SJSA1 (cell line): ENCODE measurements around the gene CR1L. TPM values are rescaled to one million over a fixed set of nuclear protein-coding genes. Genes with fewer than 3 reads are reported as not detected.
"Not testable (repeated sequence)": the region's sequence is repeated elsewhere in the genome, so short reads cannot be mapped to it uniquely, and the experiment has no call there.

Experiments
- DNase-seq, 2 experiments: peaks; one replicate each; pipeline ENCODE4 v3.0.0-alpha.2; 2015 to 2020; ENCODE audit warnings: low spot score in 2 of 2, low read depth in 1 of 2
- H3K27ac ChIP-seq: fragments of 250-450 bp; sonication (Bioruptor Pico); 2 replicates; pipeline ENCODE4 v1.5.1; 2020; ENCODE audit warnings: mild to moderate bottlenecking, moderate library complexity
- H3K27me3 ChIP-seq: fragments of 250-450 bp; sonication (Bioruptor Pico); replicated peaks from 2 replicates; pipeline ENCODE4 v1.5.1; 2020; ENCODE audit warnings: mild to moderate bottlenecking, moderate library complexity
- H3K36me3 ChIP-seq: fragments of 250-450 bp; sonication (Bioruptor Pico); 2 replicates; pipeline ENCODE4 v1.5.1; 2020; ENCODE audit warnings: mild to moderate bottlenecking
- H3K4me1 ChIP-seq: fragments of 250-450 bp; sonication (Bioruptor Pico); replicated peaks from 2 replicates; pipeline ENCODE4 v1.6.1; 2021; ENCODE audit warnings: mild to moderate bottlenecking
- H3K4me3 ChIP-seq: fragments of 250-450 bp; sonication (Bioruptor Pico); 2 replicates; pipeline ENCODE4 v1.5.1; 2020; ENCODE audit warnings: mild to moderate bottlenecking
- H3K9me3 ChIP-seq: fragments of 250-450 bp; sonication (Bioruptor Pico); replicated peaks from 2 replicates; pipeline ENCODE4 v1.5.1; 2020; ENCODE audit warnings: mild to moderate bottlenecking
- total RNA-seq: library from RNA; depleted of rRNA; stranded (reverse); fragments of >200 nt; shearing (Covaris generic); gene quantifications from 2 replicates; pipeline ENCODE4 v1.2.3, GENCODE V29; 2014

Gene CR1L
- total RNA-seq, 1 experiment from 2014 or later: not detected

DNA sequence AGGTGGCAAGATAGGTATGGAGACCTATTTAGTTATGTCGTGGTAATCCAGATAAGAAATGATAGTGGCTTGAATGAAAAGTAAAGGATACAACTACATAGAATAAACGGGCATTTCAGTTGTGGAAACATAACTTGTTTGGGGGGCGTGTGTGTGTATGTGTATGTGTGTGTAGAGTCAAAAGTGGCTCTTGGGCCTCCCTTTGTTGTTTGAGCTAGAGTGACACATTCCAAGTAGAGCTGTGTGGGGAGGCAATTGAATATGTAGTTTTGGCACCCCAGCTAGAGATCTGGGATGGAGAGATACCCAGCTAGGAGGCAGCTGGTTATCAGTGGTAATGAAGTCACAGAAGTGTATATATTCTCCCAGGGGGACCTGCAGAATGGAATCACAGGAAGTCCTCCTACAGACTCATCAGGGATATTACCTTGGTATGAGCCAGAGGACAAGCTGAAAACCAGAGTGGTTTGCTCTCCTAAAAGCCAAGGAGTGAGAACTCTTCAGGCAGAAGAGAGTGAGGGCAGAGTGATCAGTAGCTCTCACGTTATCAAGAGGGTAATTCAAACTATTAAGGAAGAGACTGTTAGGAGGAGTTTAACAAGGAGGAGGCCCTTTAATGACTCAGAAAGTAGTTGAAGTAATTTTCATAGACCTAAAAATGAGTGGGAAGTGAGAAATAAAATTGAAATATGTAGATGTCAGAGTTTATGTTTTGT, 5.1 kb downstream of the CR1L start:
- peaks cover 18% of the 10 kb centered on the region for H3K27me3 ChIP-seq
- H3K4me1 ChIP-seq: peaks cover 4% of the 10 kb centered on the region; the same call in 1 of the 2 replicates
- H3K36me3 ChIP-seq: no peaks in the 10 kb centered on the region
- no peaks in the 10 kb centered on the region for H3K9me3 ChIP-seq
- DNase-seq: no peak
- H3K27ac ChIP-seq: no peak overlapping the region
- no peak overlapping the region for H3K4me3 ChIP-seq

DNA sequence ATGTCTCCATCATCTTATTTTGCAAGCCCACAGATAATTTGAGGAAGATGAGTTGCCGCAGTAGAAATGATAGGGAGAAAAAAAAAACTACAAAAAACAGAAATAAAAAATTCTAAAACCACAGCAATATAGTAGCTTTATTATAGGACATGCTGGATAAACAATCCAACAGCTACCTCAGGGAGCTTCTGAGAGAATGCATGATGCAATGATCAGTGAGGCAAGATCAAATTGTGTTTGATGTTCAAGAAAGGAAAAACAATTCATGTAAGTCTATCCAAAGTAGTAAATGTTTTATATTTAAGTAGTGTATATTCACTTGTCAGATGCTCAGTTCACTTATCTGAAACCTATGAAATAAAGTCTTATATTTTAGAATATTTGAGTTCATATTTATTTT, 6.7 kb downstream of the CR1L start:
- Histone ChIP-seq H3K36me3 (no peaks in the 10 kb centered on the region), H3K9me3 (no peaks in the 10 kb centered on the region), H3K4me3 (no peak overlapping the region), H3K27me3 (peaks cover 18% of the 10 kb centered on the region), H3K27ac (no peak overlapping the region), H3K4me1 (no peaks in the 10 kb centered on the region)
- no peak for DNase-seq

DNA sequence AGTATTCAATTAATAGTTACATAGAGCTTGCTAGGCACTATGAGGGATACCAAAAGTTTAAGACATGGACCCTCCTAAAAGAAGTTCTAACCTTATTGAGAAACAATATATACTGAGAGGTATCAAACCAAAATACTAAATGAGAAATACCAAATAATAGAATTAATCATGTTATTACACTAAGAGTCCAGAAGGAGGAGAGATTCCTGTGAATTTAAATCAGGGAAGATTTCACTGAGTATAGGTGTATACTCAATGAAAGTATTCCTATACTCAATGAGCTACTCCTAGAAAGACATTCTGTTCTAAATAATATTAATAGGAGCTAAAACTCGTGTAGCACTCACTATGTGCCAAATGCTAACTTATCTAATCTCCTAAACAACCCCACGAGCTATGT, 9.4 kb downstream of the CR1L start:
- DNase-seq: no peak

DNA sequence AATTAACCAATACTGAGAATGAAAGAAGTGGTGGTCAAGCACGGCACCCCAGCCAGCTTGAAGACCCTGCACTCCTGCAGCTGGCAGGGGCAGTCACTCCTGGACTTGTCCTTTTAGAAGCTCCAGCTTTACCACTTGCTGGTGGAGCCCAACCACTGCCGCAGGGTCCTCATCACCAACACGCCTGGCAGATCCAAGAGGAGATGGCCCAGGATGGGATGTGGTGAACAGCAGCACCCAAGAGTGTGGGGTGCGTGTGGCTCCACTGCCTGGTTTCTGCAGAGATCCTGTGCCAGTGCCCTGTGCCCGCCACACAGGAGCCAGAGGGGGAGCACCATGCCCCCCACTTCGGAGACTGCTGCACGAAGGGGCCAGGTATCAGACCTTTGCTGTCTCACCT, 13.5 kb downstream of the CR1L start:
- Histone ChIP-seq H3K4me1 (no peaks in the 10 kb centered on the region), H3K27ac (no peak overlapping the region), H3K4me3 (no peak overlapping the region), H3K9me3 (no peaks in the 10 kb centered on the region), H3K27me3 (peaks cover 4% of the 10 kb centered on the region; the same call in 1 of the 2 replicates), H3K36me3 (no peaks in the 10 kb centered on the region)
- no peak for DNase-seq

More for the DNA sequence above, 9.4 kb downstream of the CR1L start:
- no peak overlapping the region for H3K27ac ChIP-seq
- no peaks in the 10 kb centered on the region for H3K36me3 ChIP-seq
- H3K4me3 ChIP-seq: no peak overlapping the region
- H3K9me3 ChIP-seq: no peaks in the 10 kb centered on the region
- H3K4me1 ChIP-seq: no peaks in the 10 kb centered on the region
- H3K27me3 ChIP-seq: 0 out of 2 replicates have a peak, but pooled peaks cover 8% of the 10 kb centered on the region

DNA sequence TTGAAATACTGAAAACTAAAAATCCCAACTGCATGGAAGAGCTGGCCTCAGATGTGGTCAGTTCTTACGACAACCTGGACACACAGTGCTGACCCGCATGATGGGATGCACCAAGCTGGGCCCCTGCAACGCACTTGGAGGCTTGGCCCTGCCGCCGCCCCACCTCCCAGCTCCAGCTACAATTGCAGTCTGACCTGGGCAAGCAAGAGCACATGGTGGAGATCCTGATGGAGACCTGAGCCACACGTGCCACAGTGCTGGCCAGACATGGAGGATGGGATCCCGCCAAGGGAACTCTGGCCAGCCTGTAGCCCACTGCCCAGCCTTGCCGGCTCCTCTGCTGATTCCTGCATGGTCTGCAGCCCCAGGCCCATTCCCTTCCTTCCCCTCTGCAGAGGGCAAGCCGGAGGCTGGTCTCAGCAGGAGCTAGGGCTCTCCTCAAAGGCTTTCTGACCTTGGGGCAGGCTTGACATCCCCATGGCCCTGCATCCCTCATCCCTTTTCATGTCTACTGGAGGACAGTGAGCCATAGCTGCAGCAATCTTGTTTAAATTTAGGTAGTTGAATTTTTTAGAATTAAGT, 14.1 kb downstream of the CR1L start:
- Histone ChIP-seq H3K27me3 (peaks cover 3% of the 10 kb centered on the region; the same call in 1 of the 2 replicates), H3K9me3 (no peaks in the 10 kb centered on the region), H3K4me1 (no peaks in the 10 kb centered on the region), H3K4me3 (no peak overlapping the region), H3K36me3 (no peaks in the 10 kb centered on the region), H3K27ac (no peak overlapping the region)
- no peak for DNase-seq

DNA sequence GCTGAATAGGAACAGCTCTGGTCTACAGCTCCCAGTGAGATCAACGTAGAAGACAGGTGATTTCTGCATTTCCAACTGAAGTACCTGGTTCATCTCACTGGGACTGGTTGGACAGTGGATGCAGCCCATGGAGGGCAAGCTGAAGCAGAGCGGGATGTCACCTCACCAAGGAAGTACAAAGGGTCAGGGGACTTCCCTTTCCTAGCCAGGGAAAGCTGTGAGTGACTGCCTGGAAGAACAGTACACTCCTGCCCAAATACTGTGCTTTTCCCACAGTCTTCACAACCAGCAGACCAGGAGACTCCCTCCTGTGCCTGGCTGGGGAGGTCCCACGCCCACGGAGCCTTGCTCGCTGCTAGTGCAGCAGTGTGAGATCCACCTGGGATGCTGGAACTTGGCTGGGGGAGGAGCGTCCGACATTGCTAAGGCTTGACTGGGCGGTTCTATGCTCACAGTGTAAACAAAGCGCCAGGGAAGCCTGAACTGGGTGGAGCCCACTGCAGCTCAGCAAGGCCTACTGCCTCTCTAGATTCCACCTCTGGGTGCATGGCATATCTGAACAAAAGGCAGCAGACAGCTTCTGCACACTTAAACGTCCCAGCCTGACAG, 14.7 kb downstream of the CR1L start:
- Histone ChIP-seq H3K27me3 (peaks cover 3% of the 10 kb centered on the region; the same call in 1 of the 2 replicates), H3K4me1 (no peaks in the 10 kb centered on the region), H3K4me3 (no peak overlapping the region), H3K9me3 (no peaks in the 10 kb centered on the region), H3K27ac (no peak overlapping the region), H3K36me3 (no peaks in the 10 kb centered on the region)
- no peak for DNase-seq

DNA sequence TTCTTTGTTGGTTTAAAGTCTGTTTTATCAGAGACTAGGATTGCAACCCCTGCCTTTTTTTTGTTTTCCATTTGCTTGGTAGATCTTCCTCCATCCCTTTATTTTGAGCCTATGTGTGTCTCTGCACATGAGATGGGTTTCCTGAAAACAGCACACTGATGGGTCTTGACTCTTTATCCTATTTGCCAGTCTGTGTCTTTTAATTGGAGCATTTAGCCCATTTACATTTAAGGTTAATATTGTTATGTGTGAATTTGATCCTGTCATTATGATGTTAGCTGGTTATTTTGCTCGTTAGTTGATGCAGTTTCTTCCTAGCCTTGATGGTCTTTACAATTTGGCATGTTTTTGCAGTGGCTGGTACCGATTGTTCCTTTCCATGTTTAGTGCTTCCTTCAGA, 16.5 kb downstream of the CR1L start:
- H3K4me1 ChIP-seq, H3K4me3 ChIP-seq, DNase-seq, H3K27me3 ChIP-seq, H3K36me3 ChIP-seq, H3K27ac ChIP-seq, H3K9me3 ChIP-seq: not testable (repeated sequence)

DNA sequence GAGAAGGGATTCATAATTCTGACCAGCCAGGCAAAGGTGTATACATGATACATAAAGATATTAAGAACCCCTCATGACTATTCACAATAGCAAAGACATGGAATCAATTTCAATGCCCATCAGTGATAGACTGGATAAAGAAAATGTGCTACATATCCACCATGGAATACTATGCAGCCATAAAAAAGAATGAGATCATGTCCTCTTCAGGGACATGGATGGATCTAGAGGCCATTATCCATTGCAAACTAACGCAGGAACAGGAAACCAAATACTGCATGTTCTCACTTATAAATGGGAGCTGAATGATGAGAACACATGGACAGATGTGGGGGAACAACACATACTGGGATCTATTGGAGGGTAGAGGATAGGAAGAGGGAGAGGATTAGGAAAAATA, 21.4 kb downstream of the CR1L start:
- no peak for DNase-seq
- Histone ChIP-seq H3K27me3 (peaks cover 15% of the 10 kb centered on the region), H3K4me1 (no peaks in the 10 kb centered on the region), H3K4me3 (no peak overlapping the region), H3K36me3 (no peaks in the 10 kb centered on the region), H3K27ac (no peak overlapping the region), H3K9me3 (no peaks in the 10 kb centered on the region)

DNA sequence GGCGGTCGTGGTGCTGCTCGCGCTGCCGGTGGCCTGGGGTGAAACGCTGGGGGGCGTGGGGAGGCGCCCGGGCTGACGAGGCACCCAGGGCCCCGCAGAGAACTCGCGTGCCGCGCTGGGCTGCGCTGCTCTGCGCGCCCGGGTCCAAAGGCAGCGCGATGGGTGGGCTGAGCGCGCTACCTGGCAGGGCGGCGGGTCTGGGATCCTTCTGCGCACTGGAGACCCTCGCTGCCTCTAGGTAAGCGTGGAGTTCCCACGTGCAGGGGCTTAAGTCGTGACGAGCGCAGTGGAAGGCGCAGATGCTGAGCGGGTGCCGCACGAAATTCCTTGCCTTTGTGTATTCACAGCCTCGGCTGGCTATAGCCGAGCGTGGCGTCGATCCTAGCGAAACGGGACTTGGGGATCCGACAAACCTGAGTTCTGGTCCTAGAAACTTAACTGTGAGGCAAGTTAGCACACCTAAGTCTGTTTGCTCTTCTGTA, 24.6 kb downstream of the CR1L start:
- H3K4me1 ChIP-seq: no peaks in the 10 kb centered on the region
- peaks cover 32% of the 10 kb centered on the region for H3K27me3 ChIP-seq
- no peak overlapping the region for H3K4me3 ChIP-seq
- no peak overlapping the region for H3K27ac ChIP-seq
- DNase-seq: no peak
- no peaks in the 10 kb centered on the region for H3K9me3 ChIP-seq
- H3K36me3 ChIP-seq: no peaks in the 10 kb centered on the region

DNA sequence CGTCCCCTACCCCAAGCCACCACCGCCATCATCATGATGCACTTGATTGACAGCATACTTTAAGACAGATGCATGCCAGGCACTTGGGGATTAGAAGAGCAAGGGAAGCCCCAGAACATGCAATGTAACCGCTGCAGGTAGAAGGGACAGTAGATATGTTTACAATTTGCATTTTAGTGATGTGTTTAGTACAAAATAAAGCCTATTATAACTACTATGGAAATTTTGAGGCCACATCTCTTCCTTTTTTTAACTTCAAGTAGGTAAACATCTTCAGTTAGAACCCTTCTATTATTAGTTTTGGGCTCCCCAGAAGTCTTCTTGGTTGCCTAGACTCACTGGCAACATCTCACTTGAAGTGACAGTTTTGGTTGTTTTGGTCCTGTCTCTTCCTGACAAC, 25.3 kb downstream of the CR1L start:
- Histone ChIP-seq H3K9me3 (no peaks in the 10 kb centered on the region), H3K27me3 (peaks cover 32% of the 10 kb centered on the region), H3K36me3 (no peaks in the 10 kb centered on the region), H3K4me1 (no peaks in the 10 kb centered on the region), H3K27ac (no peak overlapping the region), H3K4me3 (no peak overlapping the region)
- no peak for DNase-seq

DNA sequence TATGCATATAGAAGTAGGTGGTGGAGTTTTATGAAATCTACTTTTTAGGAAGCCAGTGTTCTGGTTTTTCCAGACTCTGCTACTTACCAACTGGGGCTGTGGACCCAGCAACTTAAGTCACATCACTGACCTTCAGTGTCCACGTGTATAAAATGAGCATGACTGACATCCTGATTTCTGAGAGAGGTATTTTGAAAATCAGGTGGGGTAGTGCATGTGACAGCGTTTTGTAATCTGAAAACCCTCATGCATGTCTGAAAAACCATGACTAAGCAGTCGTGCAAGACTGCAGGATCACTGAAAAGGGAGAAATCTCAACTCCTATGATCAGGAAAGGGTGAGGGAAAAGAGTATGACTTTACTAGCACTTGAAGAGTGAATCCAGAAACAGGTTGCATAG, 26.1 kb downstream of the CR1L start:
- peaks cover 32% of the 10 kb centered on the region for H3K27me3 ChIP-seq
- no peaks in the 10 kb centered on the region for H3K9me3 ChIP-seq
- H3K27ac ChIP-seq: no peak overlapping the region
- DNase-seq: no peak
- no peak overlapping the region for H3K4me3 ChIP-seq
- H3K4me1 ChIP-seq: no peaks in the 10 kb centered on the region
- H3K36me3 ChIP-seq: no peaks in the 10 kb centered on the region

DNA sequence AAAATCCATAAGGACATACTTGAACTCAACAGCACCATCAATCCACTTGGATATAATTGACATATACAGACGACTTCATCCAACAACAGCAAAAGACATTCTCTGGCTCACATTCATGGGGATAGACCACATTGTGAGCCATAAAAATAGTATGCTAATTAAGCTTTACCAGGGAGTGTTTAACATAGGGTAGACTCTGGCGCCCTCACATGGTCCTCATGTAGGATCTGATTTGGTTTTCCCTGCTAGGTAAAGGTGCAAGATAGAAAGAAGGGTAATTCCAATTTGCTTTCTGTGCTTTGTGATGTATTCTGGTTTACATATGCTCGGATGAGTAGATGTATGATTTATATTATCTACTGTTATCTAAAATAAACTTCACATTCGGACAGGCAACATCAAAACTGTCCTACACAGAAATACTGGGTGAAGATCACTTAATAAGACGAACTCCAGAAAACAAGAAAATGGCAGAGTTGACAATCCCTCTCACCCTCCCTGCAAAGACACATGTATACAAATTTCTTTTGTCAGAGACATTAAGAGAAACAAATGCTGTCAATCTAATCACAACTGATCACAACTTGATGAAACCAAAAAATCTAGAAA, 27.7 kb downstream of the CR1L start:
- Histone ChIP-seq H3K4me3 (no peak overlapping the region), H3K4me1 (no peaks in the 10 kb centered on the region), H3K36me3 (no peaks in the 10 kb centered on the region), H3K27ac (no peak overlapping the region), H3K9me3 (no peaks in the 10 kb centered on the region), H3K27me3 (peaks cover 32% of the 10 kb centered on the region)
- DNase-seq: no peak

DNA sequence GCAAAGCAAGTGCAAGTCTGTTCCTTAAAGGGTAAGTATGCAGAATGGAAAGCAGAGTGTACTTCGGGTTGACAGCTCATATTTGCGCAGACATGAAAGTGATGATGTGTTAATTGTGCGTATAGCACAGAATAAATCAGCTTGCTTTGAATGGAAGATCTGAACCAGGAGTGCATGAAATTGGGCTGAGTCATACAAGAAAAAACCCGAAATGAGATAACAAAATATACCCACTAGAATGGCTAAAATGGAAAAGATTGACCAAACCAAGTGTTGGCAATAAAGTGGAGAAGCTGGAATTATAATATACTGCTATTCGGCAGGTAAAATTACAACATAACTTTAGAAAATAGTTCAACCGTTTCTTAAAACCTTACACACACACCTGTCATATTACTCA, 28.5 kb downstream of the CR1L start:
- H3K36me3 ChIP-seq: no peaks in the 10 kb centered on the region
- no peak overlapping the region for H3K4me3 ChIP-seq
- peaks cover 30% of the 10 kb centered on the region for H3K27me3 ChIP-seq
- H3K9me3 ChIP-seq: no peaks in the 10 kb centered on the region
- no peaks in the 10 kb centered on the region for H3K4me1 ChIP-seq
- DNase-seq: no peak
- no peak overlapping the region for H3K27ac ChIP-seq

DNA sequence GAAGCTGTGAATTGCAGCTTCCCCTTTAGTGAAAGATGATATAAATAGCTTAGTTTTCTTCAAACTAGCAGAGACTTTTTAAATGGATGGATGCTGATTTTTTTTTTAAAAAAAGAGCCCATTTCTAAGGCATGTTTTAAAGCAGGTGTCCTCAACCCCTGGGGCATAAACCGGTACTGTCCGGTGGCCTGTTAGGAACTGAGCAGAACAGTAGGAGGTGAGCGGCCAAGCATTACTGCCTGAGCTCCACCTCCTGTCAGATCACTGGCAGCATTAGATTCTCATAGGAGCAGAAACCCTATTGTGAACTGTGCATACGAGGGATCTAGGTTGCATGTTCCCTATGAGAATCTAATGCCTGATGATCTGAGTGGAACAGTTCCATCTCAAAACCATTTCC, 31.2 kb downstream of the CR1L start:
- H3K4me1 ChIP-seq: no peaks in the 10 kb centered on the region
- no peaks in the 10 kb centered on the region for H3K36me3 ChIP-seq
- H3K4me3 ChIP-seq: no peak overlapping the region
- no peak for DNase-seq
- no peaks in the 10 kb centered on the region for H3K9me3 ChIP-seq
- peaks cover 17% of the 10 kb centered on the region for H3K27me3 ChIP-seq
- H3K27ac ChIP-seq: no peak overlapping the region
